DND-41 (cell line): ENCODE results near the gene WDPCP.

Source experiments
- ATAC-seq: fragments of 200-7000 bp; cut with Tn5 transposase; 3 replicates; pipeline ENCODE4 v1.9.1; 2021; ENCODE audit warnings: low read depth; ENCODE audit not compliant: insufficient read depth
- DNase-seq: peaks from one replicate; pipeline ENCODE4 v3.0.0-alpha.2; 2020
- H2AFZ ChIP-seq: 2 replicates; pipeline ENCODE4 v1.6.0; 2012; ENCODE audit warnings: low read depth, low read length
- H3K27ac ChIP-seq: 2 replicates; pipeline ENCODE4 v1.5.1; 2012; ENCODE audit warnings: low read length, inconsistent platforms
- H3K27me3 ChIP-seq: fragments of 200-600 bp; sonication (generic); 2 replicates; pipeline ENCODE4 v1.6.0; 2012; ENCODE audit warnings: low read length, mild to moderate bottlenecking, inconsistent platforms; ENCODE audit not compliant: insufficient read depth, poor library complexity
- H3K36me3 ChIP-seq: 2 replicates; pipeline ENCODE4 v1.5.1; 2012; ENCODE audit warnings: low read length, inconsistent platforms; ENCODE audit not compliant: insufficient read depth
- H3K4me1 ChIP-seq: 2 replicates; pipeline ENCODE4 v1.5.1; 2012; ENCODE audit warnings: mild to moderate bottlenecking, low read length; ENCODE audit not compliant: insufficient read depth
- H3K4me2 ChIP-seq: 2 replicates; pipeline ENCODE4 v1.6.0; 2012; ENCODE audit warnings: mild to moderate bottlenecking, moderate library complexity, low read length, inconsistent platforms; ENCODE audit not compliant: insufficient read depth
- H3K4me3 ChIP-seq, 2 experiments: fragments of 200-600 bp in 1 of 2; shearing (Covaris generic) in 1 of 2; 2 replicates each; pipeline ENCODE4 v1.5.1; 2012 to 2016; ENCODE audit warnings: inconsistent platforms in 2 of 2, low read length in 2 of 2, mild to moderate bottlenecking in 2 of 2, low read depth in 1 of 2, moderate library complexity in 1 of 2
- H3K79me2 ChIP-seq: 2 replicates; pipeline ENCODE4 v1.6.0; 2012; ENCODE audit warnings: low read length, inconsistent platforms; ENCODE audit not compliant: insufficient read depth
- H3K9ac ChIP-seq: 2 replicates; pipeline ENCODE4 v1.6.0; 2012; ENCODE audit warnings: low read depth, mild to moderate bottlenecking, inconsistent platforms, low read length, moderate library complexity
- H3K9me3 ChIP-seq: 2 replicates; pipeline ENCODE4 v1.5.1; 2012; ENCODE audit warnings: low read length, moderate library complexity, mild to moderate bottlenecking, inconsistent platforms; ENCODE audit not compliant: insufficient read depth, severe bottlenecking
- H4K20me1 ChIP-seq: 2 replicates; pipeline ENCODE4 v1.6.0; 2012; ENCODE audit warnings: low read length; ENCODE audit not compliant: insufficient read depth
- EZH2 ChIP-seq: IDR thresholded peaks from 3 replicates; pipeline ENCODE4 v1.6.1; 2012; ENCODE audit warnings: borderline replicate concordance, low read depth, mild to moderate bottlenecking, moderate library complexity, low read length, inconsistent platforms; ENCODE audit not compliant: severe bottlenecking
- TF ChIP-seq, protein P1 (sequence below): IDR thresholded peaks from 2 replicates; pipeline ENCODE4 v1.5.1; 2012; ENCODE audit warnings: borderline replicate concordance, low read length, moderate library complexity, mild to moderate bottlenecking; ENCODE audit not compliant: poor library complexity, severe bottlenecking; ENCODE audit errors: extremely low read depth

WDPCP gene

DNA sequence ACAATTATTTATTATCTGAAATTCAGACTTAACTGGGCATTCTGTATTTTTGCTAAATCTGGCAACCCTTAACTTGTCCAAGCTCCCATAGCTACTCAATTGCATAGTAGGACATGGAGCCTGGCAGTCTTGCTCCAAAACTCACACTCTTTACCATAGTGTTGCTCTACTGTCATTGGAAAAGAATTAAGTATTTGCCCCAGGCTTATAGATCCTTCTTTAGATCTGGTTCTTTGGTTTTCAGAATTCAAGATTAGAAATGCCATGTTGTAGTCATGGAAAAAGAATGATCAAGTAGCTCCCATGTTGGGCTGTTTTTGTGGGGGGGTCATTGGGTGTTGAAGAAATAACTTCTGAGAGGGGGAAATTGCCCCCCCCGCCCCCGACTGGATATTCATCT, 240.9 kb downstream of the WDPCP start:
- Histone ChIP-seq H3K27me3 (no peaks in the 10 kb centered on the region), H3K36me3 (no peaks in the 10 kb centered on the region; the same call in 1 of the 2 replicates), H3K9me3 (peaks cover 28% of the 10 kb centered on the region), H4K20me1 (no peaks in the 10 kb centered on the region), H3K79me2 (no peaks in the 10 kb centered on the region), H3K4me2 (no peak overlapping the region), H3K27ac (no peak overlapping the region), H2AFZ (no peak overlapping the region), H3K9ac (no peak overlapping the region), H3K4me3 (no peak overlapping the region), H3K4me1 (no peaks in the 10 kb centered on the region)
- DNase-seq, result no peak
- TF ChIP-seq EZH2, result no peak
- TF ChIP-seq, protein P1, sequence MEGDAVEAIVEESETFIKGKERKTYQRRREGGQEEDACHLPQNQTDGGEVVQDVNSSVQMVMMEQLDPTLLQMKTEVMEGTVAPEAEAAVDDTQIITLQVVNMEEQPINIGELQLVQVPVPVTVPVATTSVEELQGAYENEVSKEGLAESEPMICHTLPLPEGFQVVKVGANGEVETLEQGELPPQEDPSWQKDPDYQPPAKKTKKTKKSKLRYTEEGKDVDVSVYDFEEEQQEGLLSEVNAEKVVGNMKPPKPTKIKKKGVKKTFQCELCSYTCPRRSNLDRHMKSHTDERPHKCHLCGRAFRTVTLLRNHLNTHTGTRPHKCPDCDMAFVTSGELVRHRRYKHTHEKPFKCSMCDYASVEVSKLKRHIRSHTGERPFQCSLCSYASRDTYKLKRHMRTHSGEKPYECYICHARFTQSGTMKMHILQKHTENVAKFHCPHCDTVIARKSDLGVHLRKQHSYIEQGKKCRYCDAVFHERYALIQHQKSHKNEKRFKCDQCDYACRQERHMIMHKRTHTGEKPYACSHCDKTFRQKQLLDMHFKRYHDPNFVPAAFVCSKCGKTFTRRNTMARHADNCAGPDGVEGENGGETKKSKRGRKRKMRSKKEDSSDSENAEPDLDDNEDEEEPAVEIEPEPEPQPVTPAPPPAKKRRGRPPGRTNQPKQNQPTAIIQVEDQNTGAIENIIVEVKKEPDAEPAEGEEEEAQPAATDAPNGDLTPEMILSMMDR, result no peak
- no peak for ATAC-seq

- no peak overlapping the region for H3K4me2 ChIP-seq
Observed at GRCh38 chr2:63346411-63346810, 241.9 kb downstream of the WDPCP start.

DNA sequence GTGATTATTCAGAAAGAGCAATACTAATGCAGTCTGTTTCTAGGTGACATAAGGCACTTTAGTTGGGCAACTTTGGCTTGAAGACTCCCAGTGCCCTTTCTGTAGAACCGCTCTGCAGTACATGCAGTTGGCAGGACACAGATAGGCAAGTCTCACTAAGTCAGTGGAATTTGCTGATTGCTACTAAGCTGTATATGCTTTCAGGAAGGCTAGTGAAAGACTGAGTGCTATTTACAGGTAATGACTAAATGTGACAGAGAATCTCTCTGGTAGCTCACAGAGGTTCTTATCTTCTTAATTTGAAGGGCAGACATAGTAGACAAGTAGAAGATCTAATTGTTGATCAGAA, 243.0 kb downstream of the WDPCP start:
- Histone ChIP-seq H3K4me1 (no peaks in the 10 kb centered on the region), H3K9ac (no peak overlapping the region), H2AFZ (no peak overlapping the region), H3K27me3 (no peaks in the 10 kb centered on the region), H4K20me1 (no peaks in the 10 kb centered on the region), H3K79me2 (no peaks in the 10 kb centered on the region), H3K36me3 (no peaks in the 10 kb centered on the region; the same call in 1 of the 2 replicates), H3K27ac (no peak overlapping the region), H3K9me3 (peaks cover 32% of the 10 kb centered on the region), H3K4me2 (no peak overlapping the region), H3K4me3 (no peak overlapping the region)
- no peak for ATAC-seq
- TF ChIP-seq, protein P1, result no peak
- no peak for TF ChIP-seq EZH2
- no peak for DNase-seq

More at GRCh38 chr2:63346411-63346810, 241.9 kb downstream of the WDPCP start:
- no peaks in the 10 kb centered on the region for H3K4me1 ChIP-seq
- H3K27me3 ChIP-seq, result no peaks in the 10 kb centered on the region
- H3K27ac ChIP-seq, result no peak overlapping the region
- no peak overlapping the region for H3K9ac ChIP-seq
- no peaks in the 10 kb centered on the region for H3K79me2 ChIP-seq
- ATAC-seq (no peak), DNase-seq (no peak)
- no peak overlapping the region for H3K4me3 ChIP-seq
- TF ChIP-seq, protein P1, result no peak
- no peak for TF ChIP-seq EZH2
- H2AFZ ChIP-seq, result no peak overlapping the region
- H3K9me3 ChIP-seq, result peaks cover 32% of the 10 kb centered on the region
- no peaks in the 10 kb centered on the region for H4K20me1 ChIP-seq
- no peaks in the 10 kb centered on the region; the same call in 1 of the 2 replicates for H3K36me3 ChIP-seq
